HEK293 (cell line): Measurements from ENCODE around the gene ZBTB22.

Experiments
- CTCF ChIA-PET: fragments of 350-600 bp; formaldehyde crosslinking; extraction: SDS; loops from one replicate; lab custom pipeline; 2021; ENCODE audit warnings: antibody characterized with exemption; lab: Yijun Ruan, JAX
- POLR2A ChIA-PET: fragments of 300-600 bp; formaldehyde crosslinking; extraction: SDS; loops from one replicate; lab custom pipeline; 2020; ENCODE audit warnings: antibody characterized with exemption, inconsistent platforms; lab: Yijun Ruan, JAX
- H3K27ac ChIP-seq: fragments of 200-500 bp; sonication (Bioruptor generic); 2 replicates; pipeline ENCODE4 v1.5.1; 2014; ENCODE audit warnings: low read depth, low read length, control low read depth, inconsistent platforms; ENCODE audit errors: extremely low read depth
- H3K36me3 ChIP-seq, 2 experiments: fragments of 200-500 bp in 1 of 2; sonication (Bioruptor generic) in 1 of 2; 1 replicate in 1 of 2; 2 replicates in 1 of 2; pipeline ENCODE4 v1.5.1; 2014 to 2017; ENCODE audit warnings: inconsistent platforms in 2 of 2, low read length in 2 of 2; ENCODE audit not compliant: control insufficient read depth in 2 of 2, insufficient read depth in 1 of 2
- H3K4me1 ChIP-seq: fragments of 200-500 bp; sonication (Bioruptor generic); 2 replicates; pipeline ENCODE4 v1.5.1; 2014; ENCODE audit warnings: mild to moderate bottlenecking, low read length, inconsistent platforms; ENCODE audit not compliant: control insufficient read depth, insufficient read depth
- H3K4me3 ChIP-seq: 2 replicates; pipeline ENCODE4 v1.5.1; 2011; ENCODE audit warnings: low read depth, mild to moderate bottlenecking, control low read depth, low read length, moderate library complexity
- H3K9me3 ChIP-seq: fragments of 200-500 bp; sonication (Bioruptor generic); 2 replicates; pipeline ENCODE4 v1.5.1; 2014; ENCODE audit warnings: low read depth, low read length, inconsistent platforms; ENCODE audit not compliant: control insufficient read depth, insufficient read depth
- EGR2 ChIP-seq: fragments of 450-650 bp; formaldehyde crosslinking; IDR thresholded peaks from 2 replicates; pipeline ENCODE4 v1.5.1; 2016; ENCODE audit warnings: low read depth, missing biosample characterization, missing genetic modification characterization
- GLIS1 ChIP-seq: fragments of 450-650 bp; formaldehyde crosslinking; IDR thresholded peaks from 2 replicates; pipeline ENCODE4 v1.5.1; 2016; ENCODE audit warnings: missing biosample characterization, missing genetic modification characterization
- KLF1 ChIP-seq: fragments of 450-650 bp; formaldehyde crosslinking; IDR thresholded peaks from 2 replicates; pipeline ENCODE4 v1.5.1; 2016; ENCODE audit warnings: missing biosample characterization, missing genetic modification characterization
- KLF16 ChIP-seq: fragments of 450-650 bp; formaldehyde crosslinking; IDR thresholded peaks from 2 replicates; pipeline ENCODE4 v1.5.1; 2017; ENCODE audit warnings: missing biosample characterization, missing genetic modification characterization
- REST ChIP-seq: fragments of 450-650 bp; formaldehyde crosslinking; IDR thresholded peaks from 2 replicates; pipeline ENCODE4 v1.5.1; 2016; ENCODE audit warnings: missing biosample characterization, missing genetic modification characterization
- SCRT2 ChIP-seq: fragments of 450-650 bp; formaldehyde crosslinking; IDR thresholded peaks from 2 replicates; pipeline ENCODE4 v1.5.1; 2016; ENCODE audit warnings: missing biosample characterization, missing genetic modification characterization
- SP3 ChIP-seq: fragments of 450-650 bp; formaldehyde crosslinking; IDR thresholded peaks from 2 replicates; pipeline ENCODE4 v1.5.1; 2016; ENCODE audit warnings: missing biosample characterization, missing genetic modification characterization
- WT1 ChIP-seq: fragments of 450-650 bp; formaldehyde crosslinking; IDR thresholded peaks from 2 replicates; pipeline ENCODE4 v1.5.1; 2016; ENCODE audit warnings: missing biosample characterization, missing genetic modification characterization
- ZBTB21 ChIP-seq: fragments of 450-650 bp; formaldehyde crosslinking; IDR thresholded peaks from 2 replicates; pipeline ENCODE4 v1.5.1; 2017; ENCODE audit warnings: missing biosample characterization, missing genetic modification characterization
- ZNF121 ChIP-seq: fragments of 450-650 bp; formaldehyde crosslinking; IDR thresholded peaks from 2 replicates; pipeline ENCODE4 v1.5.1; 2016; ENCODE audit warnings: missing biosample characterization, missing genetic modification characterization
- ZNF133 ChIP-seq: fragments of 450-650 bp; formaldehyde crosslinking; IDR thresholded peaks from 2 replicates; pipeline ENCODE4 v1.5.1; 2016; ENCODE audit warnings: missing biosample characterization, missing genetic modification characterization
- ZNF157 ChIP-seq: fragments of 450-650 bp; formaldehyde crosslinking; IDR thresholded peaks from 2 replicates; pipeline ENCODE4 v1.5.1; 2016; ENCODE audit warnings: missing biosample characterization, missing genetic modification characterization
- ZNF184 ChIP-seq: fragments of 450-650 bp; IDR thresholded peaks from 2 replicates; pipeline ENCODE4 v1.5.1; 2018; ENCODE audit warnings: missing biosample characterization, mild to moderate bottlenecking, missing genetic modification characterization
- ZNF2 ChIP-seq: fragments of 450-650 bp; formaldehyde crosslinking; IDR thresholded peaks from 2 replicates; pipeline ENCODE4 v1.5.1; 2016; ENCODE audit warnings: missing biosample characterization, missing genetic modification characterization
- ZNF513 ChIP-seq: fragments of 450-650 bp; IDR thresholded peaks from 2 replicates; pipeline ENCODE4 v1.5.1; 2018; ENCODE audit warnings: missing biosample characterization, missing genetic modification characterization
- ZNF514 ChIP-seq: fragments of 450-650 bp; formaldehyde crosslinking; IDR thresholded peaks from 2 replicates; pipeline ENCODE4 v1.5.1; 2016; ENCODE audit warnings: missing biosample characterization, missing genetic modification characterization
- ZNF555 ChIP-seq: fragments of 450-650 bp; formaldehyde crosslinking; conservative IDR thresholded peaks from 2 replicates; pipeline ENCODE4 v1.5.1; 2017; ENCODE audit warnings: missing biosample characterization, mild to moderate bottlenecking, missing genetic modification characterization, inconsistent platforms
- ZNF585B ChIP-seq: fragments of 450-650 bp; formaldehyde crosslinking; IDR thresholded peaks from 2 replicates; pipeline ENCODE4 v1.5.1; 2016; ENCODE audit warnings: missing biosample characterization, missing genetic modification characterization
- ZNF639 ChIP-seq: fragments of 450-650 bp; formaldehyde crosslinking; IDR thresholded peaks from 2 replicates; pipeline ENCODE4 v1.5.1; 2016; ENCODE audit warnings: missing biosample characterization, missing genetic modification characterization
- ZNF664 ChIP-seq: fragments of 450-650 bp; formaldehyde crosslinking; IDR thresholded peaks from 2 replicates; pipeline ENCODE4 v1.5.1; 2016; ENCODE audit warnings: missing biosample characterization, missing genetic modification characterization
- TF ChIP-seq, protein P1 (sequence below): fragments of 450-650 bp; formaldehyde crosslinking; IDR thresholded peaks from 2 replicates; pipeline ENCODE4 v1.5.1; 2016; ENCODE audit warnings: missing biosample characterization, missing genetic modification characterization
- TF ChIP-seq, protein P2 (sequence below): fragments of 450-650 bp; formaldehyde crosslinking; IDR thresholded peaks from 2 replicates; pipeline ENCODE4 v1.5.1; 2016; ENCODE audit warnings: missing biosample characterization, missing genetic modification characterization

ZBTB22 gene

DNA sequence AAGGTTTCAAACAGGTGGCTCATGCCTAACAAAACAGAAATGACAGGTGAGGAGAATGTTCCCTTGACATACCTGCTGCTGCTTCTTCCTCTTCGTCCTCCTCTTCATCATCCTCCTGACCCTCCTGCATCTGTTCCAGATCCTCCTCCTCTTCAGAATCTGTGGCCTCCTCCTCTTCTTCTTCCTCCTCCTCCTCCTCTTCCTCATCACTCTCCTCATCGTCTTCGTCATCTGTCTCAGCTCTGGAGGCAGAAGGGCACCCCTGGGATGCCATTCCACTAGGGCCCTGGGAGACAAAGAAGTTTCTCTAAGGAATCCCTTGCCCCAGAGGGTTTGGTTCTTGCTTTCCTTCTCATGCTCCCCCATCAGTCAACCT lies 2.4 kb upstream of the ZBTB22 start:
- no peak overlapping the region for H3K4me3 ChIP-seq
- TF ChIP-seq SCRT2 (tag by site-specific recombination) (peak; percentile 53), KLF1 (tag by site-specific recombination) (no peak), ZNF639 (tag by site-specific recombination) (0 out of 2 replicates have a peak, but pooled peaks have one; percentile 14), KLF16 (tag by site-specific recombination) (no peak), ZNF555 (no peak), WT1 (tag by site-specific recombination) (no peak), GLIS1 (tag by site-specific recombination) (no peak), ZNF157 (tag by site-specific recombination) (no peak), ZNF513 (peak; percentile 100), EGR2 (tag by site-specific recombination) (peak; percentile 30; the same call in 1 of the 2 replicates), REST (tag by site-specific recombination) (no peak), ZNF514 (tag by site-specific recombination) (no peak)
- TF ChIP-seq, all 188 proteins: peak for 4
- H3K36me3 ChIP-seq: peaks cover 14 to 41% of the 10 kb centered on the region in 2 experiments
- peaks cover 20% of the 10 kb centered on the region for H3K4me1 ChIP-seq
- CTCF ChIA-PET: interaction anchor here (1.1 to 2.9 kb wide), 3 partner anchors 21 to 70 kb away, joined by 3 to 21 read pairs (median 10); partner anchors contain the start of genes B3GALT4 and RGL2
- POLR2A ChIA-PET: interaction anchor here (1.9 kb wide), 1 partner anchor 21 kb away, joined by 13 read pairs; the partner anchor contains the start of gene RGL2
- no peak overlapping the region for H3K27ac ChIP-seq
- H3K9me3 ChIP-seq: no peaks in the 10 kb centered on the region

GRCh38 chr6:33318426-33319073 lies 1.0 kb upstream of the ZBTB22 start:
- Histone ChIP-seq H3K4me1 (peaks cover 25% of the 10 kb centered on the region), H3K36me3 (peaks cover 14 to 41% of the 10 kb centered on the region in 2 experiments), H3K9me3 (no peaks in the 10 kb centered on the region), H3K4me3 (peak overlapping the region; percentile 58), H3K27ac (peak overlapping the region; percentile 35)
- CTCF ChIA-PET: interaction anchor here (0.6 to 2.9 kb wide), 14 partner anchors 13 to 271 kb away, joined by 3 to 21 read pairs (median 4); partner anchors contain the start of genes B3GALT4 and RGL2
- POLR2A ChIA-PET: interaction anchor here (0.6 to 3.3 kb wide), 21 partner anchors 11 to 347 kb away, joined by 3 to 57 read pairs (median 6); partner anchors contain the start of genes B3GALT4, CUTA, PFDN6 and PHF1
- TF ChIP-seq SP3 (tag by site-specific recombination): no peak
- no peak for TF ChIP-seq ZNF664 (tag by site-specific recombination)
- peak; percentile 7; the same call in 1 of the 2 replicates for TF ChIP-seq ZNF2 (tag by site-specific recombination)
- TF ChIP-seq, protein P1, sequence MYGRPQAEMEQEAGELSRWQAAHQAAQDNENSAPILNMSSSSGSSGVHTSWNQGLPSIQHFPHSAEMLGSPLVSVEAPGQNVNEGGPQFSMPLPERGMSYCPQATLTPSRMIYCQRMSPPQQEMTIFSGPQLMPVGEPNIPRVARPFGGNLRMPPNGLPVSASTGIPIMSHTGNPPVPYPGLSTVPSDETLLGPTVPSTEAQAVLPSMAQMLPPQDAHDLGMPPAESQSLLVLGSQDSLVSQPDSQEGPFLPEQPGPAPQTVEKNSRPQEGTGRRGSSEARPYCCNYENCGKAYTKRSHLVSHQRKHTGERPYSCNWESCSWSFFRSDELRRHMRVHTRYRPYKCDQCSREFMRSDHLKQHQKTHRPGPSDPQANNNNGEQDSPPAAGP (tag by site-specific recombination): no peak
- TF ChIP-seq ZNF585B: peak; percentile 93
- TF ChIP-seq, protein P2, sequence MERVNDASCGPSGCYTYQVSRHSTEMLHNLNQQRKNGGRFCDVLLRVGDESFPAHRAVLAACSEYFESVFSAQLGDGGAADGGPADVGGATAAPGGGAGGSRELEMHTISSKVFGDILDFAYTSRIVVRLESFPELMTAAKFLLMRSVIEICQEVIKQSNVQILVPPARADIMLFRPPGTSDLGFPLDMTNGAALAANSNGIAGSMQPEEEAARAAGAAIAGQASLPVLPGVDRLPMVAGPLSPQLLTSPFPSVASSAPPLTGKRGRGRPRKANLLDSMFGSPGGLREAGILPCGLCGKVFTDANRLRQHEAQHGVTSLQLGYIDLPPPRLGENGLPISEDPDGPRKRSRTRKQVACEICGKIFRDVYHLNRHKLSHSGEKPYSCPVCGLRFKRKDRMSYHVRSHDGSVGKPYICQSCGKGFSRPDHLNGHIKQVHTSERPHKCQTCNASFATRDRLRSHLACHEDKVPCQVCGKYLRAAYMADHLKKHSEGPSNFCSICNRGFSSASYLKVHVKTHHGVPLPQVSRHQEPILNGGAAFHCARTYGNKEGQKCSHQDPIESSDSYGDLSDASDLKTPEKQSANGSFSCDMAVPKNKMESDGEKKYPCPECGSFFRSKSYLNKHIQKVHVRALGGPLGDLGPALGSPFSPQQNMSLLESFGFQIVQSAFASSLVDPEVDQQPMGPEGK (tag by site-specific recombination): 0 out of 2 replicates have a peak, but pooled peaks have one; percentile 5
- no peak for TF ChIP-seq ZNF133 (tag by site-specific recombination)
- 0 out of 2 replicates have a peak, but pooled peaks have one; percentile 0 for TF ChIP-seq ZNF639 (tag by site-specific recombination)
- TF ChIP-seq ZNF184: no peak
- 0 out of 2 replicates have a peak, but pooled peaks have one; percentile 7 for TF ChIP-seq ZBTB21
- TF ChIP-seq ZNF121: peak; percentile 52; the same call in 1 of the 2 replicates
